ENCODE measurements around the gene PIK3R1.

PIK3R1 gene

GRCh38 chr5:68248896-68249295 lies 33.3 kb downstream of the PIK3R1 start:
- H3K4me3 ChIP-seq (replicated peaks; ENCODE audit: low read depth, low read length), result no peak overlapping the region
- TF ChIP-seq CTCF (IDR thresholded peaks at IDR 0.05; ENCODE audit: low read length, missing control alignments), result no peak
- DNase-seq (ENCODE audit: low read depth), result no peak

DNA sequence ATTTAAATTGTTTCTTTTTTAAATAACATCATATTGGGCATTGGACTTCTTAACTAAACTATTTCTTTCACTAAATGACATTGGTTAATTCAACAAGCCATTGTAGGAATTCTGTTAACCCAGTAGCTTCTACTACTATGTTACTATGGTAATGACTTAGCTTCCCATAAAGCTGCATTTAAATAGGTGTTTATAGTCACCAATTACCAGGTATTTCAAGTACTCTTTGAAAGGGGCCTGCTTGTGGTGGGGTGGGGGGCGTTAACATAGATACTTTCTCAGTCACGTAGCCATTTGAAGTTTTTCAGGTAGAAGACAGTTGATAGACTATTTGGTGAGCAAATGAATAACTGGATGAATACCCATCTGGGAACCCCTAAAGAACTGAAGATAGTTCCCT lies 34.0 kb downstream of the PIK3R1 start:
- no peak overlapping the region for H3K4me3 ChIP-seq (replicated peaks; ENCODE audit: low read depth, low read length)
- DNase-seq (ENCODE audit: low read depth), result no peak
- no peak for TF ChIP-seq CTCF (IDR thresholded peaks at IDR 0.05; ENCODE audit: low read length, missing control alignments)

DNA sequence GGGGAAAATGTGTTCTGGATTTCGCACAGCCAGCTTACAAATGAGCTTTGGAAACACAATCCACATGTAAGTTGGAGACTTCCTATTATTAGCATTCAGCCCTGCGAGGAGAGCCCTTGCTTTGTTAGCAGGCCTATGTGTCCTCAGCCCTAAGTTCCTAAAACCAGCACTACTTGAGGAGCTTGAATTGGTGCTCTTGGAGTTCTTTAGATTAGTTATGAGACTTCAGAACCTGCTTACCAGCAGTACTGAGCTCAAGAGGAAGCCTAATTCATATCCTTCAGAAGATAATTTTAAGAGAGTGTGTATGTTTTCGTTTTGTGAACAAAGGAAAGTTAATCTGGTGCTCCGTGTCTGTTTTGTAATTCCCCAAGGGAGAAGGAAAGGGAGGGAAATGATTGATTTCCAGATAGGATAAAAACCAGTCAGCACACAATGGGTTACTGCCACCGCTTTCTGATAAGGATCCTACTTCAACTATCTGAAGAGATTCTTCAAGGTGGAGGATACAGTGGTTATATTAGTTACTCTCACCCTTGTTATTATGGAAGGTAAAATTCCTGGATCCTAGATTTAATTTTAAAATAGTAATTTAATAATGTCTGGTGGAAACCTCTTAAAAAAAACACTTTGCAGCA lies 35.2 kb downstream of the PIK3R1 start:
- no peak for TF ChIP-seq CTCF (IDR thresholded peaks at IDR 0.05; ENCODE audit: low read length, missing control alignments)
- DNase-seq (ENCODE audit: low read depth), result no peak
- H3K4me3 ChIP-seq (replicated peaks; ENCODE audit: low read depth, low read length), result no peak overlapping the region

DNA sequence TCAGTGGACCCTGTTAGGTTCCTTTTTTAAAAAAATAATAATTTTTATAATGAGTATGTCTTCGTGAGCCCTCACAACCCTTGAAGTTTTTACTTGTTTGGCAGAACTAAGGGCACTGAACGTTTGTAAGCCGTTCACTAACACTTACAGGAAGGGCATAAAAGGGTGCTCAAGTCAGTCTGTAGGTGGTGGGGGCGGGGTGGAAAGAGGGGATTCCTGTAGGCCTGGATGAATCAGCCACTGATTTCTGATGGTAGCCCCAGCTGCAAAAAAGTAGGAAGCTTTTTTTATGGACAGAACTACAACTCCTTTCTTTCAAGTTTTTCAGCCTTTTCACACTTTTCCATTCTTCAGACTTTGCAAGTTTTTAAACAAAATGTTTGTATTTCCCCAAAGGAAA lies 35.8 kb downstream of the PIK3R1 start:
- DNase-seq (ENCODE audit: low read depth), result peak; percentile 39
- no peak overlapping the region for H3K4me3 ChIP-seq (replicated peaks; ENCODE audit: low read depth, low read length)
- no peak for TF ChIP-seq CTCF (IDR thresholded peaks at IDR 0.05; ENCODE audit: low read length, missing control alignments)

DNA sequence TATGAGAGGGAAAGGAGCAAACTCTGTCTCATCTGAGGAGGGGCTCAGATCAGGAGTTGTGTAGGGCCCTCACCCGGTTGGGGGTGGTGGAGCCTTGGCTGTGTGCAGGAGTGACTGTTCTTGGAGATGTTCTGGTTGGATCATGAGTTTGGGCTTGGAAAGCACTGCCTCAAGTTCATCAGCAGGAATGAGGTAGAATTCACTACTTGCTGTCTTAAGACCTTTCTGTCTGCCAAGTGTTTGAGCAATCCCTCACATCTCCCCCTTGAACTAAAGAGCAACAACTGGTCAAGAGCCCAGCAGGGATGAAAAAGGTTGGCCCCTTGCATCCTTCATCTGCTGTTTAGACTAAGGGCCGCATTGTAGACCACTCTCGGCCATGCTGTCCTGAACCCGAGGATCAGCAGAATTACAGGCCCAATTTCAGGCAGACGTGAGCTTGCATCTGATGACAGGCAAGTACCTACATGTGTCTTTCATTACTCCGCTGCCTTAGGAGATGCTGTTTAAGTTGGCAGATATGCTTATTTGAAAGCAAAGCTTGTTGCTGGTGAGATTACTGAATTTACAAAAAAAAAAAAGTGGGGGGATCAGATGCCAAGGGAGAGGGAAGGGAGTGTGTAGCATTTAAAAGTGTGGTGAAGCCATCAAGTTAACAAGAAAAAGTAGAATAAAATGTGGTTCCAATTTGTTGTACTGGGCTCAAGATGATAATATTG lies 36.4 kb downstream of the PIK3R1 start:
- DNase-seq (ENCODE audit: low read depth), result peak; percentile 86
- TF ChIP-seq CTCF (IDR thresholded peaks at IDR 0.05; ENCODE audit: low read length, missing control alignments), result no peak
- H3K4me3 ChIP-seq (replicated peaks; ENCODE audit: low read depth, low read length), result no peak overlapping the region

DNA sequence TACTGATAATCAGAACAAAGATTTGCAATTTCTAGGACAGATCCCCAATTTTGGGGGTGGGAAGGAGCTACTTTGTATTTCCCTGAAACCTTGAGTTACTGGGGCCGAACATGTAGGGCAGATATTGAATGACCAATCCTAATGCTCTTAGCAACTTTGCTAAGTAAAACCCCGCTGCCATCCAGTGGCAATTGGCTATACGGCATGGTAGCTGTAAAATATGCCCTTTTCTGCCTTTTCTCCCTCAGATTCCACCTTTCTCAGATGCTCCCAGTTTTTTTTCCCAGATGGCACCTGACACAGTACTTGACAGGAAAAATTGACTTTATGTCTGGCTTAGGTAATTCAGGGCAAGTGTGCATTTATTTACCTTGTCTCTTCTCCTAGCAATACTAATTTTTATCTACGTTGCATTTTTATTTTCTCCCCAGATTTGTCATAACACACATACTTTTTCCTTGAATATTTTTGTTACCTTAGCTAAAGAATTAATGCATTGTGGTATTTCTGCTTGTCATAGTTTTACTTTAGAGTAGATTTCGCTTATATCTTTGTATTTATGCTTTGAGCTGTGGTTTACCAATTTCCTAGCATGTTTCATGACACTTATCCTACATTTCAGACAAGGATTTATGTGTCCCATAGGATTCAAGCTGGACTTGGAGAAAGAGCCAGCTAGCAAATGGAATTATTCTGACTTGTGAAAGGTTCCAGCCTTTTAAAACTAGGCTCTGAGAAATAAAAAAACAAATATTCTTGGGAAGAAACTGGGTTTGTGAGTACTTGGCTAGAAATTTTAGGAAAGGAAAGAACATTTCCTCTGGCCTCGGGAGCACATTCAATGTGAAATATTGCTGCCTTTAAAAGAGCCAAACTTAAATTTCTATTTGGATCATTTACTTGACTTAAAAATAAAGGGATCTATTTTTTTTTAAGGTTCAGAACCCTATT lies 37.4 kb downstream of the PIK3R1 start:
- peak; percentile 91 for TF ChIP-seq CTCF (IDR thresholded peaks at IDR 0.05; ENCODE audit: low read length, missing control alignments)
- DNase-seq (ENCODE audit: low read depth), result peak; percentile 85
- H3K4me3 ChIP-seq (replicated peaks; ENCODE audit: low read depth, low read length), result no peak overlapping the region

Data from fibroblast of pulmonary artery (primary cell).